GM19452 (cell line): ENCODE measurements around the gene UGGT2.
"Not testable (repeated sequence)": the region's sequence is repeated elsewhere in the genome, so short reads cannot be mapped to it uniquely, and the experiment has no call there.

Experiments
- ATAC-seq: cut with Tn5 transposase; IDR thresholded peaks from one replicate; pipeline ENCODE4 v1.9.1; 2021; ENCODE audit not compliant: unreplicated experiment

Gene UGGT2

DNA sequence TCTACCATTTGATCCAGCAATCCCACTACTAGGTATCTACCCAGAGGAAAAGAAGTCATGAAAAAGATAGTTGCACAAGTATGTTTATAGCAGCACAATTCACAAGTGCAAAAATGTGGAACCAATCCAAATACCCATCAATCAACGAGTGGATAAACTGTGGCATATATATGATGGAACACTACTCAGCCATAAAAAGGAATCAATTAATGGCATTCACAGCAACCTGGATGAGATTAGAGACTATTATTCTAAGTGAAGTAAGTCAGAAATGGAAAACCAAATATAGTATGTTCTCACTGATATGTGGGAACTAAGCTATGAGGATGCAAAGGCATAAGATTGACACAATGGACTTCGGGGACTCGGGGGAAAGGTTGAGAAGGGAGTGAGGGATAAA lies 1.3 kb downstream of the UGGT2 start:
- ATAC-seq = not testable (repeated sequence)

DNA sequence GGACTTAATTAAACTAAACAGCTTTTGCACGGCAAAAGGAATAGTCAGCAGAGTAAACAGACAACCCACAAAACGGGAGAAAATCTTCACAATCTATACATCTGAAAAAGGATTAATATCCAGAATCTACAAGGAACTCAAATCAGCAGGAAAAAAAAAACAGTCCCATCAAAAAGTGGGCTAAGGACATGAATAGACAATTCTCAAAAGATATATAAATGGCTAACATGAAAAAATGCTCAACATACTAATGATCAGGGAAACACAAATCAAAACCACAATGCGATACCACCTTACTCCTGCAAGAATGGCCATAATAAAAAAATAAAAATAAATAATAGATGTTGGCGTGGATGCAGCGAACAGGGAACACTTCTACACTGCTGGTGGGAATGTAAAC lies 1.7 kb downstream of the UGGT2 start:
- ATAC-seq = not testable (repeated sequence)

GRCh38 chr13:96050955-96051354 lies 2.2 kb downstream of the UGGT2 start:
- not testable (repeated sequence) for ATAC-seq

DNA sequence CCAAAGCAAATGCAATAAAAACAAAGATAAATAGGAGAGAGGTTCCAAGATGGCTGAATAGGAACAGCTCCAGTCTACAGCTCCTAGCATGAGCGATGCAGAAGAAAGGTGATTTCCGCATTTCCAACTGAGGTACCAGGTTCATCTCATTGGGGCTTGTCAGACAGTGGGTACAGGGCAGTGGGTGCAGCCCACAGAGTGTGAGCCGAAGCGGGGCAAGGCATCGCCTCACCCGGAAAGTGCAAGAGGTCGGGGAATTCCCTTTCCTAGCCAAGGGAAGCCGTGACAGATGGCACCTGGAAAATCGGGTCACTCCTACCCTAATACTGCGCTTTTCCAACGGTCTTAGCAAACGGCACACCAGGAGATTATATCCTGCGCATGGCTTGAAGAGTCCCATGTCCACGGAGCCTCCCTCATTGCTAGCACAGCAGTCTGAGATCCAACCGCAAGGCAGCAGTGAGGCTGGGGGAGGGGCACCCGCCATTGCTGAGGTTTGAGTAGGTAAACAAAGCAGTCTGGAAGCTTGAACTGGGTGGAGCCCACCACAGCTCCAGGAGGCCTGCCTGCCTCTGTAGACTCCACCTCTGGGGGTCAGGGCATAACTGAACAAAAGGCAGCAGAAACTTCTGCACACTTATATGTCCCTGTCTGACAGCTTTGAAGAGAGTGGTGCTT lies 6.6 kb downstream of the UGGT2 start:
- ATAC-seq = not testable (repeated sequence)

DNA sequence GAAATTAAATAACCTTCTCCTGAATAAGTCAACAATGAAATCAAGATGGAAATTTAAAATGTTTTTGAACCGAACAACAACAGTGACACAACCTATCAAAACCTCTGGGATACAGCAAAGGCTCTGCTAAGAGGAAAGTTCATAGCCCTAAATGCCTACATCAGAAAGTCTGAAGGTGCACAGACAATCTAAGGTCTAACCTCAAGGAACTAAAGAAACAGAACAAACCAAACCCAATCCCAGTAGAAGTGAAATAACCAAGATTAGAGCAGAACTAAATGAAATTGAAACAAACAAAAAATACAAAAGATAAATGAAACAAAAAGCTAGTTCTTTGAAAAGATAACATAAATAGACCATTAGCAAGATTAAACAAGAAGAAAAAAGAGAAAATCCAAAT lies 9.0 kb downstream of the UGGT2 start:
- ATAC-seq = no peak

DNA sequence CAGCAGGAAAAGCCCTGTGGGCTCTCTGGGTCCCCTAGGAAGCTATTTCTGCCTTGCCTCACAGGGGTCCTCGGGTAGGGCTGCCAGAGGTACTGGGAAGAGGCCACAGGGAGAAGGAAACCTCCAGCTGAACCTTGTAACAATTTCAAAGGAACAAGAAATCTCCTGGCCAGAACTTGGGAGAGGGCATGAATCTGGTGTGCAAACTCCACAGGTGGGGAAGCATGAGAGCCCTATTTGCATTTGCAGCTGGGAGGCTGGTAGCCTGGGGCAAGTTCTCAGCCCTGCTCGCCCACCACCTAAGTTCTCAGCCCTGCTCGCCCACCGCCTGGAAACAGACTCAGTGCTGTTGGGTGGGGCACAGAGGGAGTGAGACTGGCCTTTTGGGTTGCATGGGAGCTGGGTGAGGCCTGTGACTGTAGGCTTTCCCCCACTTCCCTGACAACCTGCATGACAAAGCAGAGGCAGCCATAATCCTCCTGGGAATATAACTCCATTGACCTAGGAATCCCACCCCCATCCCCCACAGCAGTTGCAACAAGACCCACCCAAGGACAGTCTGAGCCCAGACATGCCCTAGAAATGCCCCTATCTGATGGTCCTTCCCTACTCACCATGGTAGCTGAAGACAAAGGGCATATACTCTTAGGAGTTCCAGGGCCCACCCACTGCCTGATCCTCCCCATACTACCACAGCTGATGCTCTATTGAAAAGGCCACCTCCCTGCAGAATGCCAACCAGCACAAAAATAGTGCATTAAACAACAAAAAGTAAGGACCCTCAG lies 11.7 kb downstream of the UGGT2 start:
- no peak for ATAC-seq

- no peak for ATAC-seq
These were observed 16.7 kb downstream of the UGGT2 start for GRCh38 chr13:96036515-96036914.

DNA sequence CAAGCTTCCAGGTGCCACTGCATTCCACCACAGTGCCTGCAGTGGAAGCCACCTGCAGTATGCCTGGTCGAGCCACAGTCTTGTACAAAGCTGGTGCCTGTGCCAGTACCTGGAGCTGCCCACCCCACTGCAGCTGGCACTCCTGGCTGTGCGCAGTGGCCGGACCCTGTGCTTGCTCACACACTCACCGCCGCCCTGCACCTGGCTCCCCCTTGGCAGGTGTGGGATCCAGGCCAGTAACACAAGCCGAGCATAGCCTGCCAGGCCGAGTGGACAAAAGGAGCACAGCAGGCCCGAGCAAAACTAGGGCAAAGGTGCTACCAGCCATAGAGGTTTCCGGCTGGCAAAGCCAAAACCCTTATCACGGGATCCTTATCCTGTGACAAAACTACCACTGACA lies 18.5 kb downstream of the UGGT2 start:
- ATAC-seq = no peak

DNA sequence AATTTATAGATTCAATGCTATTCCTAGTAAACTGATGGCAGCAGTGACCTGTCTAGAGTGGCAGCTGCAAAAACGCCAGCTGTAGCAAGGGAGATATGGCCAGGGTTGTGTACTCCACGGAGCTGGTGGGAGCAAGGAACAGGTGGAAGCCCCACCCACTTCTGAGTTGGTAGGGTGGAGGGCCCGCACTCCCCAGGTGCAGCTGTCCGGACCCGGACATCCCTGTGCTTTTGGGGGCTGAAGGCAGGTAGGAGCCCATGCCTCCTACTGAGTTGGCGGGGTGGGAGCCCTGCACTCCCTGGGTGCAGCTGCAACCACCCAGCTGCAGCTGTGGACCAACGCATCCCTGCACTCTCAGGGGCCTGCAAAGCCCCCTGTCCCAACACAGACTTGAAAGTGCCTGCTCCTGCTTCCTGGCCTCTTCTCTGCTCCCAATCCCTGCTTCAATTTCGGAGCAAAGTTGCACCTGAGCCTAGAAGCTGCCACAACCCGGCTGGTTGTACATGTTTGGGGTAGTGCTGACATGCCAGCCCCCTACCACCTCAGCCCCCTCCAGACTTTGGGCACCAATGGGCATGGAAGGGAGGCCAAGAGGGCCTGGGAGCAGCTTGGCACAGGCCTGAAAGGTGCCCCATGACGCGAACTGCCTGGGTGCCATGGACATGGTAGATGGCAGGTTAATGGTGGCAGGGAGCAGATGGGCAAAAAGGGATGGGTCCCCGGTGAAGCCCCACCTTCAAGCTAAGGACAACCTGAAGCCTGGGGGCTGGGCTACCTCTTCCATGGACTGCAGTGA lies 19.8 kb downstream of the UGGT2 start:
- no peak for ATAC-seq

- ATAC-seq = no peak
These were observed 20.5 kb downstream of the UGGT2 start for GRCh38 chr13:96032717-96033116.

GRCh38 chr13:96029002-96029401 lies 24.2 kb downstream of the UGGT2 start:
- ATAC-seq = no peak

- ATAC-seq = no peak
These were observed 25.7 kb downstream of the UGGT2 start for GRCh38 chr13:96027496-96027895.

GRCh38 chr13:96025283-96025682 lies 27.9 kb downstream of the UGGT2 start:
- ATAC-seq = no peak

DNA sequence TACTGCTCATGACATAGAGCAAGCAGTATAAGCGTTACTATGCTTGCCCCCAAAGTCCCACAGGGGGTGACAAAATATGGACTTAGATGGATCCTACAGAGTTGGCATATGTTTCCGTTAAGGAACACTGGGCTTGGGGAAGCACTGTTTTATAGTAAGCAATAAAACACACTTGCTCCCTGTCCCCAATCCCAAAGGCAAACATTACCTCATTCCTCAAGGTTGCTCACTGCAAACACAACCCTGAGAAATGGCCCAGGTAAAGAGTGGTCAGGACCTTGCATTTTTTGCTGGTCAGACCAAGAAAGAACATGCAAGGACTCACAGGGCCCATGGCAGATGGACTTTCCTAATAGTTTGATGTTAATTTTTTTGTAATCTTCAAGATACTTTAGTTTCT lies 32.3 kb downstream of the UGGT2 start:
- no peak for ATAC-seq

DNA sequence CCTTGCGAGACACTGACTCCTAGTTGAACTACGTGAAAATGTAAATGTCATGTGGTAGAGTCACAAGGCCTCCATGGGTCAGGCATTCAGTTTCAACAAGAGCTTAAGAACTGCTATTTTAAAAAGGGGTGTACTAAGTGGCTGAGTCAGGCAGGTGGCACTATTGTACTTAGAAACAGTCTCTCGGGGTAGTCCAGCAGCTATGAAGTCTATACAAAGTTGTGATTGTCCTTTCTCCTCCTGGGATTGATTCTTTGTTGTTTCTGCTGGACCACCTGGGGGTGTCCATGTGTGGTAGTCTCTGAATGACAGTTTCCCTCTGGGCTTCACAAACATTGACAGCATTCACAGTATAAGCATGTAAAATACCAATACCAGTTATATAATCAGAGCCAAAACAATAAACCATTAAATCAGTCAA lies 33.0 kb downstream of the UGGT2 start:
- ATAC-seq = peak; percentile 85

GRCh38 chr13:96018135-96018534 lies 35.1 kb downstream of the UGGT2 start:
- no peak for ATAC-seq

DNA sequence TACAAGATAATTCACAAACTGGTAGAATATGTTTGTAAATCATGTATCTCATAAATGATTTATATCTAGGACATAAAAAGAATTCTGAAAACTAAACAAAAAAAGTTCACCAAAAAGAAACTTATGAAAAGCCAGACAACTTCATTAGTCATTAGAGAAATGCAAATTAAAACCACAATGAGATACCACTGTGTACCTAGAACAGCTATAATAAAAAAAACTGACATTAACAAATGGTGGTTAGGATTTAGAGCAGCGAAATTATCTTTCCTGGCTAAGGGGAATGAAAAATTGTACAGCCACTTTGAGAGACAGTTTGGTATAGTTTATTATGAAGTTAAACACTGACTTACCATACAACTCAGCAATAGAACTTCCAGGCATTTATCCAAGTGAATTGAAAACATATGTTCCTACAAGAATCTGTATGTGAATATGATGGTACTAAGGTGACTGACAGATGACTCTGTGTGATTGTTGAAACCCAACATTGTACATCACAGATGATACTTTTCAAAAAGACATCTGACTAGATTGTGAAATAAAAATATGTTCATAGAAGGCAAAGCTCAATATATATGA lies 41.8 kb downstream of the UGGT2 start:
- ATAC-seq = no peak

- ATAC-seq = no peak
These were observed 49.9 kb downstream of the UGGT2 start for GRCh38 chr13:96003304-96003703.

DNA sequence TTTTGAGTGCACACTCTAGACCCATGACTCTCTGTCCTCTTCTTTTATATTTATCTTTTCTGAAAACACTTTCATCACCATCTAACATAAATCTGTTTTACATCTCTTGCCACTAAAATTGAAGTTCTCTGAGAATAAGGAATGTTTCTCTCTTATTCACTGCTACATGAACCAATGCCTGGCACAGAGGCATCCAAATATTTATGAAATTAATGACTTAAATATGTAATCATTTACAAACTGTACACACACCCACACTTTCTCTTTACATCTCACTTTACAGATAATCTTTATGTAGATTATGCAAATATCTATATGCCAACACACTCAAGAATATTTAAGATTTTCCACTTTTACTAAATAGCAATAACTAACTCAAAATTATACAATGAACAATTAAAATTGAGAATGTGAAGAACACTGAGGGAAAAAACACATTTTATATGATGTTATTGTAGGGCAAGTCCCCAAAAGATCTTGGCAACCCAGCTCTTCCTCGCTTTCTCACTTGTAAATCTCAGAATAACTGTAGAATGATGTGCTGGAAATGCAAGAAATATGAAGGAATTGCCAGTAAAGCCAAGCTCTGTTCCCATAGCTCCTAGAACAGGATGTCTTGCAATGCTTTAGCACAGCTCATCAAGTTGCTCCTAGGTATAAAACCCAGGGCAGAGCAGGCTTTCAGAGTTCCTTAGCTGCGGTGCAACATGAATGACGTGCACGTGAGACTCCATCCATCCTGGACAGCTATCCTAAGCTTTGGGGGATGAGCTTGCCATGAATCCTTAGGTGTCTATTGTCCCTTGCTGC lies 50.7 kb downstream of the UGGT2 start:
- ATAC-seq = no peak

DNA sequence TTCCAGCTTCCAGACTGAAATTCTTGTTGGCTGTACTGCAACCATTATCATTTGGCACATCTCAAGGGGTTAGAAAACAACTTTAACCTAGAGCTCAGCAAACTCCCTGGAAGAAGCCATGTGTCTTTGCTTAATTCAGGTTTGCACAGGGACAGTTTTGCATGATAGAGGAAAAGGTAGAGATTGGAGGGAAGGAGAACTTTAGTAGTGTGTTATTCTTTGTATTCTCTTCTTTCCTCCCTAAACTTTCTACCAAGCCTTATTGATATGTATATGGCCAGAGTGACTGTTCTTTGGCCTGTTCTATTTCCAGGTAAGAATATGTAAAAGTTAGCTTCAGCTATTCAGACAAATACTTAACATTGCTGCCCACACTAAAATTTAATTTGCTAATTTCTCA lies 53.1 kb downstream of the UGGT2 start:
- no peak for ATAC-seq

- ATAC-seq = no peak
These were observed 65.4 kb downstream of the UGGT2 start for GRCh38 chr13:95987841-95988240.
